Activated CD8-positive, alpha-beta memory T cell treated with anti-CD3 and anti-CD28 coated beads for 1 hour (primary cell): ENCODE measurements around the gene CARS1.

Experiments
- DNase-seq, 2 donors: peaks; one replicate each; pipeline ENCODE4 v3.0.0-alpha.2; 2020; ENCODE audit warnings: low read depth in 1 of 2; ENCODE audit errors: extremely low read depth in 1 of 2

CARS1 gene

GRCh38 chr11:2994336-2994730 is 62.9 kb downstream of the CARS1 start:
- DNase-seq: no peak

DNA sequence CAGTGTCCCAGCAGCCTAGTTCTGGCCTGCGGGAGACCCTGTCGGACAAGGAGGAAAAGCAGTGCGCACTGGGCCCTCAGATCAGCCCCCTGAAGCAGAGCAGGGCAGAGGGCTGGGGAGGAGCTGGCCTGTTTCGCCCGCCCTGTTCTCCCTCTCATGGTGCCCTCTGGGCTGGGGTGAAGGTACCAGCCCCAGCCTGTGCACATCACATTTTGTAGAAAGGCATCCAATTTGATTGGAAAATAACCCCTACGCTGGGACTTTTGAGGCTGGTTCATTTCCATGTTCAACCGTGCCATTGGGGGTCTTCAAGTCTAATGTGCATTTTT is 64.3 kb downstream of the CARS1 start:
- no peak for DNase-seq

DNA sequence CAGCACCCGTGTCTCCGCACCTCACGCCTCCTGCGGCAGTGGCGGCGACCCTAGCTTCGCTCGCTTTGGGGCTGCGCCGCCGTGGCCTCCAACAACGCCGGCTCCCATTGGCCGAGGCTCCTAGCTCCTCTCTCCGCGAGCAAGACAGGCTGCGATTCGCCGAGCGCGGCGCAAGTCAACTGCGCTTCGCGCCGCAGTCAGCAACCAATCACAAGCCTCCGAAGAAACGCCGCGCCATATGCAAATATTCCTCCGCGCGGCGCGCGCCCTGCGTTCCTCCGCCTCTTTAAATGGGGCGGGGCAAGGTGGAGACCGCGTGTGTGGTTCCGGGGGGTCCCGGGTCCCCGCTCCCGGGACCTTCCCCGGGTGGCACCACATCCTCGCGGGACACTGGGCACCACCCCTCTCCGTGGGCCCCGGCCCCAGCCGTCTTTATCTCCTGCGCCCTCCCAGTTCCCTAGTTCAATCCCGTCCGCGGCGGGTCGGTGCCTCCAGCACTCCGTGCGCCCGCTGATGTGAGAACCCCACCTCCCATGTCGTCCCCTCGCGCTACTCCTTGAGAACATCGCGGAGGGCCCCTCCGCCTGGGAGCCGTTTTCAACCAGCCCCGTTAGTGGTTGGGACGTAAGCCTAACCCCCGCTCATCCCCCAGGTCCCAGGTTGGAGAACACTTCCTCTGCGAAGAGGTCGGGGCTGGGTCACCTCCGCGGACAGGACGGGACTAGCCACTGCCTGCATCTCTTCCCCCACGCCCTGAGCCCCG is 64.8 kb downstream of the CARS1 start, which contains the start of gene NAP1L4:
TSS of gene NAP1L4 (minus strand) at position 96 of the 763 bp plus-strand sequence. CDS start 13,109 bp downstream, outside the sequence.
- peak; percentile 93 to 95 for DNase-seq

GRCh38 chr11:2991452-2992233 is 65.6 kb downstream of the CARS1 start:
- DNase-seq: no peak

DNA sequence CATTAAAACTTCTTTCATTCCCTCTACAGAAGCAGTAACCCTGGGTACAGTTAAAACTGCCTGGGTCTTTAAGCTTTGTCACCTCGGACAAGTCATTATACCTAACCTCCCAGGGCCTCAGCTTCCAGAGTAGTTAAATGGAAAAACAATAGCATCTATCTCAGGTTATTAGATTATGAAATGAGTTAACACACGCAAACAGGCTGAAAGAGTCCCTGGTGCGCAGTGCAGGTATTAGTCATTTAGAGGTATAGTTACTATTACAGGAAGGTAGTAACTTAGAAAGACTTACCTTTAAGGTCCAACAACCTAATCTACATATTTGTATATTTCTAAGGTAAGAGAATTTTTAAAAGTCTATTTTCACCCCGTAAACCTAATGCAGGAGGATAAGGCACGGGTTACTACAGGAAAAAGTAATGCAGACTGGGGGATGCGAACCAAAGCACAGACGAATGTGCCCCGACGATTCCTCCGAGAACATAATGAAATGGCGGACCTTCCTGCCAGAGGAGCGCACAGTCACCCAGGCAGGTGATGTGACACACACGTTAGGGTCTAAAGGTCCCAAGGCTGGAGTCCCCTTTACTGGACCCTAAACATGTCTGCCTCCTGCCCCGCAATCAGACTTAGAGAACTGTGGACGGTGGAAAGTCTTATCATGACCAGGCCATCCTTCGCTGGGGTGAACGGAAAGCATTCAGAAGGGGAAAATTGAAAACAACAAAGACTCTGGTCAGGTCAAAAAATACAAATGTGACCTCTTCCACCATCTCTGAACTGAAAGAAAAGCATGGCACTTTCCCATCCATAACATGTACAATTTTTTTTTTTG is 66.4 kb downstream of the CARS1 start:
- DNase-seq: no peak

GRCh38 chr11:2989551-2989950 is 67.7 kb downstream of the CARS1 start:
- DNase-seq: no peak

DNA sequence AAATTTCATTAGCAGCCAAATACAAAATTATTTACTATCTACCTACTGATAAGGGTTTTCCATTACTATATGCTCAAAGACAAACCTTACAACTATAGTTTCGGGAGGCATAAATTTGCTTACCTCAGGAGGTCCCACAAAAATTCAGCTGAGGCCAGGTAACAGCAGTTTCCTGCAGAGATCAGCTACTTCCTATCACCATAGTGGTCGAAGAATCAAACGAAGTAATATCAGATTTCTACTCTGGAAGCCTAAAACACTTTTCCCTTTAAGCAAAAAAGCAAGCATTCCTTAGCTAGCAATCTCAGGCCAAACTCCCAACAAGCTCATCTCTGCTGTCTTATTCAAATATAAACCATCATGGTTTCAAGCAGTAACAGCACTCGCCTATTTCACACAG is 68.2 kb downstream of the CARS1 start:
- DNase-seq: no peak

DNA sequence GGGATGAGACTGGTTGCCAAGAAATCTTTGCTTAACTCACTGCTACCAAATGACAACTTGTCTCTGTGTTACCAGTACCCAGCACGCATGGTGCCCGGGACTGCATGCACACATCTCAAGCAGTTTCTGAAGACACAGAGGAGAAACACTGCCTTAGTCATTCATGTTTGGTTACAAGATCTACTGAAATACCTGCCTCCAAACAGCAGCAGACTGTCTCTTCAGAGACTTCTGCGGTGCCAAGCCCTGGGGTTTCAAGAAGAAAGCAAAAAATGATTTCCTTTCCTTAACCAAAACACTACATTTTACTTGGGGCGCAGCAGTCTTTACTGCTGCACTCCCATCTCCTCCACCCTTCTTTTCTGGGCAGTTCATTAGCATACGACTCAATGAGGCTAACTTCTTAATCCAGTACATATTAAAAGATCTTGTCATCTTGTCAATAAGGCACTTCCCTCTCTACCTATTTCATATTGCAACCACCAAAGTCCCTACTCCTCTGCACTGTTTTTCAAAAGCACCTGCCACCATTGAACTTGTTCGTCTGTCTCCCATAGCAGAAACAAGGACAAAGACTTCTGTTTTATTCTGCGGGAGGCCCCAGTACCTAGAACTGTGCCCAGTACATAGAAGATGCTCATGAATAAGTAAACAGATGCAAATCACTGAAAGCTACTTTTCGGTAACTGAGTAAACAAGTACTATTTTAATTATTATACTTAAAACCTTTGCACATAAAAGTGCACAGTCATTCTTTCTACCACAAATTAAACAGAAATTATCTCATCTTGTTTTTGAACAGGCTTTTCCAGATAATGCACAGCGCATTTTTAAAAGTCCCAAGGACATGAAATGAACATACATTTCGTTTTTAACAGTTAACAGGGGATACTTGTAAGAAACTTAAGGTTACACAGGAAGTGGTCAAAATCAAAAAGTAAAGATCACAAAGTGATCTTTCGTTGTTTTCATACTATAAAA is 69.1 kb downstream of the CARS1 start:
- no peak for DNase-seq

DNA sequence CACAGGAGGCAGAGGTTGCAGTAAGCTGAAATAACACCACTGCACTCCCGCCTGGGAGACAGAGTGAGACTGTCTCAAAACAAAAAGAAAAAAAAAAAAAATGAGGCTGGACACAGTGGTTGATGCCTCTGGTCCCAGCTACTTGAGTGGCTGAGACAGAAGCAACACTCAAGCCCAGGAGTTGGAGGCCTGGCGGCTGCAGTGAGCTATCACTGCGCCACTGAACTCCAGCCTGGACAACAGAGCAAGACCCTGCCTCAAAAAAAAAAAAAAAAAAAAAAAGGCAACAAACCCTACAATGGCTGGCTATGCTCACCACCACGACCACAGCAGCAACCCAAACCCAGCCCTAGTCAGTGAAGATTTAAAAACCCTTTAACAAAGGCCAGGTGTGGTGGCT is 73.3 kb downstream of the CARS1 start:
- no peak for DNase-seq

GRCh38 chr11:2982214-2982613 is 75.0 kb downstream of the CARS1 start:
- DNase-seq: no peak

- no peak for DNase-seq
Observed at GRCh38 chr11:2981130-2981529, 76.1 kb downstream of the CARS1 start.

DNA sequence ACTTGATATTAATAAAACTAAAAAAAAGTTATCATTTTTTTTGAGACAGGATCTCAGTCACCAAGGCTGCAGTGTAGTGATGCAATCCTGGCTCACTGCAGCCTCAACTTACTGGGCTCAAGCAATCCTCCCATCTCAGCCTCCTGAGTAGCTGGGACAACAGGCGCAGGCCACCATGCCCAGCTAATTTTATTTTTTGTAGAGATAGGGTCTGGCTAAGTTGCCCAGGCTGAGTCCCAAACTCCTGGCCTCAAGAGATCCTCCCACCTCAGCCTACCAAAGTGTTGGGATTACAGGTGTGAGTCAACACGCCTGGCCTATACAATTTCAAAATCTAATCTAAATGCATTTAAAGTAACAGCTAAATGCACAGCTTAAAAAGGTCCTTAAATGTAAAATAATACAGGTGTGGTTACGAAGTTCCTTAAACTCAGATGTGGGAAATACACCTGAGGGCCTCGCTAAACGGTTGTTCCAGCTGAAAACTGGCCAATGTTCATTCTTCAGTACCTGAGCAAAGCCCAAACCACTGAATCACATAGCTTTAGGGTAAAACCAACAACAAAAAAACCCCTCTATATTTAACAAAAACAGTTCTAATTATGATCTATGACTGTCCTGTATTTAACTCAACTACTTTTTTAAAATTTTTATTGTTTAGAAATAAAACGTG is 76.9 kb downstream of the CARS1 start:
- DNase-seq: no peak

GRCh38 chr11:2977113-2977512 is 80.1 kb downstream of the CARS1 start:
- no peak for DNase-seq

- no peak for DNase-seq
Observed at GRCh38 chr11:2976294-2977063, 80.7 kb downstream of the CARS1 start.

DNA sequence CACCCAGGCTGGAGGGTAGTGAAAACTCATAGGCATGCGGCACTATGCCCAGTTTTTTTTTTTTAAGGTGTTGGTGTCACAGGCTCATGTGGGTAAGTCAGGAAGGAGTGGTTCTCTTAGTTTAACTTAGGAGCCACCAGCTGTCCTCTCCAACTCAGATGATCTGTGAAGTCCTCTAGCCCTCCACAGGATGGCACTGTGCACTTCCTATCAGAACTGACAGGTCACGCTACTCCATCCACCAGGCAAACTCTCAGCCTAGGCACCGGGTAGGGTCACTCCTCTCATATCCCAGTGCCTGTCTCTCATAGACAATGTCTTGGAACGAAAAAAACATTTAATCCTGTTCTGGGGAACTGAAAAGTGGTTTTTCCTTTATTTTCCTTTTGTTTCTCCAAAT is 81.6 kb downstream of the CARS1 start:
- peak; percentile 11 to 24 for DNase-seq

DNA sequence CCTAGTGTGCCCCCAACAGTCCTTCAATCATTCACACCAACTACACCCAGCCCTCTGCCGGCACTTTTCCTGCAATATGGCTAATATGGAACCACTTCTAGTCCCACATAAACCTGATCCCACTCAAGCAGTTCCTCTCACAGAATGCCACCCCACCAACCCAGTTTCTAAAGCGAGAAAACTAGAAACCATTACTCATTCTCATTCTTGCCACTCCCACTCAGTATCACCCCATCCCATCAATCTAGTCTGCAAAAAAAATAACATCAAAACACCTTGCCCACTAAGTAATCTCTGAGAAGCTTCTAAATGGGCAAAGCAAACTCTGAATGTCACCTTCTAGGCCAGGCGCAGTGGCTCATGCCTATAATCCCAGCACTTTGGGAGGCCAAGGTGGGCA is 83.0 kb downstream of the CARS1 start:
- DNase-seq: no peak

DNA sequence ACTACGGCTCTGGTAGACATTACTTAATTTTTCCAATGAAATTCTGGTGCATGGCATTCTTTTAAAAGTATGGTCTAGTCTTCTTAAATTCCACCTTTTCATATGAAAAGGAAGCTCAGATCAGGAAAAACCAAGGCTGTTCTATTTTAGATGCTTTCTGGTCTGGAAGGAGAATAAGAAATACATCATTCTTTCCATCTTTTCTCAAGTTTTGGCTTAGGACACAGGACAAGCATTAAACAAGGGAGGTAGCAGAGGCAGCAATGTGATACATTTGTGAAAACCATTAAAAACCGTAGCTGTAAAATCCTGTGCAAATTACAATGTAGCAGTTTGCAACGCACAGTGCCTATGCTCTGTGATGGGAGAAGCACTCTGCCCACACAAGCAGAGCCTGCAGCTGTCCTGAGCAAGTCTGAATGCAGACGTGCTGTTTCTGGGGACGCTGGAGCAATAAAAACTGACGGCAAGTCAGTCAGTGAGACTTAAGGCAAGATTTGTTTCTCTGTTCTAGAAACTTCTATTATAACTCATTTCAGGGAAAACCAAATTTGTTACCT is 88.8 kb downstream of the CARS1 start:
- DNase-seq: no peak

DNA sequence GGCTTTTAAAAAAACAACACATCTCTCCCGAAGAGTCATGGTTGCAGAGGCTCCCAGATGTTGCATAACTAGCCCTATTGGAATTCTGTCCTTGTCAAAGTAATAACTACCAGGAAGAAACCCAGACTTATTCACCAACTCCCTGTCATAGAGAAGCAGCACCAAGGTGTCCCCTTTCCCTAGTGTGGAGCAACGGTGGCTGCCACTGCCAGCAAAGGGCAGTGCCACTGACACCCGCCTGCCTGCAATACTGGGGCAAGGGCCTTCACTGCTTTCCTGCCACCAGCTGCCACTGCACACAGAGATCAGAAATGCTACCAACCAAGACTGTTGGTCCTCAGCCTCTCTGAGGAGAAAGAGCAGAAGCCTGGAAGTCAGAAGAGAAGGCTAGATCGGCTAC is 92.4 kb downstream of the CARS1 start:
- DNase-seq: no peak

- DNase-seq: no peak
Observed at GRCh38 chr11:2963761-2964160, 93.5 kb downstream of the CARS1 start.
